HG03196 (cell line): ENCODE data around the gene BMI1.

ENCODE experiments used
- ATAC-seq: cut with Tn5 transposase; IDR thresholded peaks from one replicate; pipeline ENCODE4 v1.9.1; 2021; ENCODE audit not compliant: unreplicated experiment

The BMI1 gene

GRCh38 chr10:22319547-22319979, 1.3 kb upstream of the BMI1 start:
- ATAC-seq: no peak

- ATAC-seq: no peak
Observed at GRCh38 chr10:22319980-22320558, 830 bp upstream of the BMI1 start.

GRCh38 chr10:22321156-22321923, 441 bp downstream of the BMI1 start:
- no peak for ATAC-seq

GRCh38 chr10:22321924-22322640, 1.2 kb downstream of the BMI1 start:
- ATAC-seq: no peak

GRCh38 chr10:22322641-22323160, 1.8 kb downstream of the BMI1 start:
- no peak for ATAC-seq

GRCh38 chr10:22323538-22324305, 2.8 kb downstream of the BMI1 start:
- ATAC-seq: no peak

GRCh38 chr10:22324413-22324812, 3.5 kb downstream of the BMI1 start:
- ATAC-seq: no peak

- ATAC-seq: no peak
Observed at GRCh38 chr10:22324893-22325271, 4.0 kb downstream of the BMI1 start.

GRCh38 chr10:22325272-22326144, 4.6 kb downstream of the BMI1 start:
- ATAC-seq: peak; percentile 51

GRCh38 chr10:22326145-22326702, 5.3 kb downstream of the BMI1 start:
- no peak for ATAC-seq

GRCh38 chr10:22329150-22329549, 8.3 kb downstream of the BMI1 start:
- ATAC-seq: no peak

- ATAC-seq: no peak
Observed at GRCh38 chr10:22332116-22332692, 11.3 kb downstream of the BMI1 start.

GRCh38 chr10:22333167-22333974, 12.5 kb downstream of the BMI1 start:
- ATAC-seq: no peak

- ATAC-seq: no peak
Observed at GRCh38 chr10:22333975-22334282, 13.0 kb downstream of the BMI1 start.

GRCh38 chr10:22334414-22335172, 13.7 kb downstream of the BMI1 start:
- no peak for ATAC-seq

- ATAC-seq: peak; percentile 45
Observed at GRCh38 chr10:22335173-22335933, 14.5 kb downstream of the BMI1 start.

- no peak for ATAC-seq
Observed at GRCh38 chr10:22338185-22338900, 17.4 kb downstream of the BMI1 start.
